ENCODE measurements around the gene MT3. TPM values are rescaled to one million over a fixed set of nuclear protein-coding genes. Genes with fewer than 3 reads are reported as not detected.

The MT3 gene
- total and polyA plus RNA-seq, 9 of the 15 experiments (the other 6 are each of a cell fraction or from before 2014, with no cell fraction given): not detected

- TF ChIP-seq ZNF79 (CRISPR knock-in tag; IDR thresholded peaks at IDR 0.05; ENCODE audit: low read depth) (no peak), ZNF253 (CRISPR knock-in tag; conservative IDR thresholded peaks at IDR 0.05) (no peak), DACH1 (IDR thresholded peaks at IDR 0.05; ENCODE audit: partially characterized antibody) (no peak), ZNF57 (CRISPR knock-in tag; IDR thresholded peaks at IDR 0.05) (no peak), MYBL2 (IDR thresholded peaks at IDR 0.05; ENCODE audit: low read depth) (no peak), MYBL2 (CRISPR knock-in tag; IDR thresholded peaks at IDR 0.05; ENCODE audit: borderline replicate concordance) (no peak), ZBTB40 (IDR thresholded peaks at IDR 0.05) (peak; percentile 45; the same call in 1 of the 2 replicates), ZBTB40 (CRISPR knock-in tag; IDR thresholded peaks at IDR 0.05) (no peak), ARID2 (IDR thresholded peaks at IDR 0.05) (peak; percentile 64; the same call in 1 of the 2 replicates), MLLT1 (IDR thresholded peaks at IDR 0.05) (peak in 1 of 2 experiments; percentile 21; a peak in 1 of 4 replicates), ARHGAP35 (IDR thresholded peaks at IDR 0.05; ENCODE audit: partially characterized antibody) (no peak), SAFB (IDR thresholded peaks at IDR 0.05; ENCODE audit: borderline replicate concordance, low read depth, low read length) (0 out of 2 replicates have a peak, but pooled peaks have one; percentile 52), ATF3 (IDR thresholded peaks at IDR 0.05) (peak; percentile 74), ATF3 (CRISPR knock-in tag; conservative IDR thresholded peaks at IDR 0.05) (peak; percentile 38; the same call in 1 of the 2 replicates), BHLHE40 (IDR thresholded peaks at IDR 0.05; ENCODE audit: low read length) (no peak; the same call in none of the 2 replicates)
Measured at GRCh38 chr16:56608043-56608875, 18.9 kb downstream of the MT3 start, which contains the start of gene MT2A (continued).
